Dermis lymphatic vessel endothelial cell (primary cell): ENCODE measurements around the gene AMIGO2. TPM values are rescaled to one million over a fixed set of nuclear protein-coding genes. Genes with fewer than 3 reads are reported as not detected.

Source experiments
- total RNA-seq: library from RNA; depleted of rRNA; stranded (reverse); fragments of >200 nt; gene quantifications from 2 replicates; pipeline ENCODE4 v1.2.1, GENCODE V29; 2014

AMIGO2 gene, protein sequence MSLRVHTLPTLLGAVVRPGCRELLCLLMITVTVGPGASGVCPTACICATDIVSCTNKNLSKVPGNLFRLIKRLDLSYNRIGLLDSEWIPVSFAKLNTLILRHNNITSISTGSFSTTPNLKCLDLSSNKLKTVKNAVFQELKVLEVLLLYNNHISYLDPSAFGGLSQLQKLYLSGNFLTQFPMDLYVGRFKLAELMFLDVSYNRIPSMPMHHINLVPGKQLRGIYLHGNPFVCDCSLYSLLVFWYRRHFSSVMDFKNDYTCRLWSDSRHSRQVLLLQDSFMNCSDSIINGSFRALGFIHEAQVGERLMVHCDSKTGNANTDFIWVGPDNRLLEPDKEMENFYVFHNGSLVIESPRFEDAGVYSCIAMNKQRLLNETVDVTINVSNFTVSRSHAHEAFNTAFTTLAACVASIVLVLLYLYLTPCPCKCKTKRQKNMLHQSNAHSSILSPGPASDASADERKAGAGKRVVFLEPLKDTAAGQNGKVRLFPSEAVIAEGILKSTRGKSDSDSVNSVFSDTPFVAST
- 0.76 and 1.3 TPM in 2 replicates for total RNA-seq

DNA sequence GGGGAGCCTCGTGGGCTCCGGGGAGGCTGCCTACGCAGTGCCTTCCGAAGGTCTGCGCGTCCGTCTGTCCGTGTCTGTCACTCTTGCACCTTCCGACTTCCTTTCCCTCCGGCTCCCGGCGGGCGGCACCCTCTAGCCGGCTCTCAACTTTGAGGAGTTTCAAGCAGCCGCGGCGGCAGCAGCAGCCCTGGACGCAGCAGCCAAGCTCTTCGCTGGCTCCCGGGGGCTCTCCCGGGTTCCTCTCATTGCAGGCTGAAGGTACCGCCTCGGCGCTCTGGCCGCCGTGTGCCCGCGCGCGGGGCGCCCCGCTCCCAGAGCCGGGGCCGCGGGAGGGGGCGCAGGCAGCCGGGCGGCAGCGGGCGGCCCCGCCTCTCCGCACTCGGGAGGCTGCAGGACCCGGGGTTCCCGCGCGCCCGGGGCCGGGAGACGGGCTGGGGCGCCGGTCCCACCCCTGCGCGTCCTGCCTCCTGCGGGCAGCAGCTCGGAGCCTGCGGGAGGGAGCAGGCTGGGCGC lies at the start of gene AMIGO2, which contains the start of gene PCED1B:
Gene AMIGO2 (minus strand): TSS at position 492 of the 513 bp plus-strand sequence. CDS start 957 bp downstream, outside the sequence.
Gene PCED1B (plus strand): TSS at position 154 of the 513 bp plus-strand sequence. CDS start 155,443 bp downstream, outside the sequence.

Other genes starting within 250 kb of the AMIGO2 start
- gene PCED1B, start 338 bp downstream of the AMIGO2 start, total RNA-seq = 0.22 TPM in 1 of 2 replicates, not detected in the other